ENCODE results near the gene NALCN. TPM values are rescaled to one million over a fixed set of nuclear protein-coding genes. Genes with fewer than 3 reads are reported as not detected.

NALCN gene
- total RNA-seq, 3 donors from 2014 or later = 0.10 to 1.4 (median 0.12) TPM

DNA sequence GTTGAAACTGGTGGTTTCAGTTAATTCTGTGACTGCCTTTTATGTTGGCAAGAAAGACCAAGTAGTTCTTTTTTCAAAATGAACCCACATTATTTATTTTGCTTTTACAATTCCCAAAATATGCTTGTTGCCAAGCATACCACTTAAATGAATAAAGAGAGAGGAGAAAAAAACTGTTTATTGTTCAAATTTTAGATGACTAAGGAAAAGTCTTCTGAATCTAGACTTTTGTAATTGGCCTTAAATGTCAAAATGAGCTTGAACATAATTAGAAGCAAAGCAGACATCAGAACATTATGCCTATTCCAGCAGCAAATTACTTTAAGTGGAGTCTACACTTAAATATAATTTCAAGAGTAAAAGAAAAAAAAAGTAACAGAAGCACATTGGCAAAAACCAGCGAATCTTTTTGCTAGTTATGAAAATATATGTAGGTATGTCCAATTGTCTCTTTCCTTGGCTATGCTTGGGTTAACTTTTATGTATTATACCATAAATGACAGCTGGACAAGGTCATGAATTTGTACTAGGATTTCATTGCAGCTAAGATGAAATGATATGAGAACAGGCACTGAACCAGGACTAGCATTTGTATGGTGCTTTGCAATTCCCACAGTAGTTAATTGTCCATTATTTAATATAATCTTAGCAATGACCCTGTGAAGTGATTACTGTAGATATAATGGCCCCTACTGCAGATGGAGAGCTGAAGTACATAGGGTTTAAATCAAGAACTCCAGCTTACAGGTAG is 211.9 kb downstream of the NALCN start:
- intact Hi-C loops (cut with DNase I, micrococcal nuclease) = no loop called here
- ATAC-seq (no peak), DNase-seq (no peak)
- Histone ChIP-seq H3K4me1 (ENCODE audit: low read depth) (no peaks in the 10 kb centered on the region), H3K36me3 (ENCODE audit: low read depth) (no peaks in the 10 kb centered on the region), H3K9me3 (no peaks in the 10 kb centered on the region), H3K4me3 (no peak overlapping the region)
- TF ChIP-seq, protein P1, sequence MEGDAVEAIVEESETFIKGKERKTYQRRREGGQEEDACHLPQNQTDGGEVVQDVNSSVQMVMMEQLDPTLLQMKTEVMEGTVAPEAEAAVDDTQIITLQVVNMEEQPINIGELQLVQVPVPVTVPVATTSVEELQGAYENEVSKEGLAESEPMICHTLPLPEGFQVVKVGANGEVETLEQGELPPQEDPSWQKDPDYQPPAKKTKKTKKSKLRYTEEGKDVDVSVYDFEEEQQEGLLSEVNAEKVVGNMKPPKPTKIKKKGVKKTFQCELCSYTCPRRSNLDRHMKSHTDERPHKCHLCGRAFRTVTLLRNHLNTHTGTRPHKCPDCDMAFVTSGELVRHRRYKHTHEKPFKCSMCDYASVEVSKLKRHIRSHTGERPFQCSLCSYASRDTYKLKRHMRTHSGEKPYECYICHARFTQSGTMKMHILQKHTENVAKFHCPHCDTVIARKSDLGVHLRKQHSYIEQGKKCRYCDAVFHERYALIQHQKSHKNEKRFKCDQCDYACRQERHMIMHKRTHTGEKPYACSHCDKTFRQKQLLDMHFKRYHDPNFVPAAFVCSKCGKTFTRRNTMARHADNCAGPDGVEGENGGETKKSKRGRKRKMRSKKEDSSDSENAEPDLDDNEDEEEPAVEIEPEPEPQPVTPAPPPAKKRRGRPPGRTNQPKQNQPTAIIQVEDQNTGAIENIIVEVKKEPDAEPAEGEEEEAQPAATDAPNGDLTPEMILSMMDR (IDR thresholded peaks at IDR 0.05) = no peak

DNA sequence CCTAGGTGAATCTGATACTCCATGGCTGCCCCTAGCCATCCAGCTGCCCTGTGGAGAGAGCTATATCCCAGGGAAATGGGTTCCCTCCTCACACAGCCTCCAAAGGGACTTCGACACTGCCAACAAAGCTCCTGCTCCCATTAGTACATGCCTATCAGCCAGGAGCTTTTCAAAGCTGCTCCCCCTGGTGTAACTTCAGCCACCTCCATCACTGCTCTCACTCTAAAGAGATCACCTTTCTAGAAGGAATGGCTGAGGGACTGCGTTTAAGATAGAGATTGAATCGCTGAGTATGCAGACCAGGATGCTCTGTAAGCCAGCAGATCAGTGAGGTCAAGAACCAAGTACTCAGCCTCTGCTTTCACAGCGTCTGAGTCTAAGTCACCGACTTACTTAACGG is 213.7 kb downstream of the NALCN start:
- intact Hi-C loops (cut with DNase I, micrococcal nuclease) = no loop called here

DNA sequence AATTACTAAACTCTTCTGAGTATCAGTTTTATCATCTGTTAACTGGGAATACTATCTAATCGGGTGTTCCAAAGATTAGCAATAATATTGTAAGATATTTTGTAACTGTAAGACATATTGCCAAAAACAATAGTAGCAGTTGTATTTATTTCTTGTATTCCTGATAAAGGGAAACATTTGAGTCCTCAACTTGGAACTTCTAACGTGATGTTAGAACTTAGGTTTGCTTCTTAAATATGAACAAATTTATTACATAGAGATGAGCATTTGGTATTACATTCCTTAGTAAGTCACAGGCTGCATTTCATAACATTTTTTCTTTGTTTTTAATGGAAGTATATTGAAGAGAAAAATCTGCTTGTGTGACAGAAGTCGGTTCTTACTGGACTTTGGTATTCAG is 225.3 kb downstream of the NALCN start:
- Histone ChIP-seq H3K4me3 (no peak overlapping the region), H3K36me3 (ENCODE audit: low read depth) (no peaks in the 10 kb centered on the region), H3K4me1 (ENCODE audit: low read depth) (no peaks in the 10 kb centered on the region), H3K9me3 (no peaks in the 10 kb centered on the region)
- TF ChIP-seq, protein P1 (IDR thresholded peaks at IDR 0.05) = no peak
- intact Hi-C loops (cut with DNase I, micrococcal nuclease) = no loop called here
- DNase-seq (no peak), ATAC-seq (no peak)

More for the DNA sequence above, 213.7 kb downstream of the NALCN start:
- H3K36me3 ChIP-seq (ENCODE audit: low read depth) = no peaks in the 10 kb centered on the region
- DNase-seq (no peak), ATAC-seq (no peak)
- TF ChIP-seq, protein P1 (IDR thresholded peaks at IDR 0.05) = no peak
- no peaks in the 10 kb centered on the region for H3K9me3 ChIP-seq
- H3K4me1 ChIP-seq (ENCODE audit: low read depth) = no peaks in the 10 kb centered on the region
- no peak overlapping the region for H3K4me3 ChIP-seq

DNA sequence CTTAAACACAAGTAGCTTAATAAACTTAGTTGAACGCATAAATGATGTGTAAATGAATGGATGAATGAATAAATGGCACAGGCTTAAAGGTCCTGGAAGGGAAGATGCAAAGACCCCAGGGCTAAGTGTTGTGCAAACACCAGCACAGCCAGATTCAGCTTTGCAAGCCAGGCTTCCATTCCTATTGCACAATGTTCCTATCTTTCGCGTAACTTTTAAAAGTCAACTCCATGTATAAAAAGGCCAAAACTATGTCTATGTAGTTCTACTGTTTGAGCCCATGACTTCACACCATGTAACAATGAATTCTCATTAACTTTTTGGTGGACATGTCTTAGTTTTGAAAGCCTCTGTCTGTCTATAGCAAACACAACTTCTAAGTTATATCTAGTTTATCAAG is 226.0 kb downstream of the NALCN start:
- TF ChIP-seq, protein P1 (IDR thresholded peaks at IDR 0.05) = no peak
- ATAC-seq (no peak), DNase-seq (no peak)
- H3K36me3 ChIP-seq (ENCODE audit: low read depth) = no peaks in the 10 kb centered on the region
- H3K4me1 ChIP-seq (ENCODE audit: low read depth) = no peaks in the 10 kb centered on the region
- intact Hi-C loops (cut with DNase I, micrococcal nuclease) = no loop called here
- no peak overlapping the region for H3K4me3 ChIP-seq
- no peaks in the 10 kb centered on the region for H3K9me3 ChIP-seq

DNA sequence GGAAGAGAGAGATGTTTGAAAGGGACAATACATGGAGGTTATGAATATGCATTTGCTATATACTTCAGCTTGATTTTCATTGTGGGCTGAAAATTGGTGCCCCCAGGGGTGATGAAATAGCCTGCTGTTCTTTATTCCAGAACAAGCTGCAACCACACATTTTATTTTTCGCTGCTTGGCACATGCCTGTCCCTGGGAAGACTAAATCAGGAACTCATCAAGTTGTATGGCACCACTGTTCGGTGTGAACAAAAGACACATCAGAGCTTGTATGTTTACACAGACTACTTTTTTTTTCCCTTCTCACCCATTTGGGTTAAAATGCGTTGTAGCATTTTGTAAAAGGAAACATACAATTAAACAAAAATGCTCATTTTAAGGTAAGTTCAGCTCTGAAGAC is 230.7 kb downstream of the NALCN start:
- Histone ChIP-seq H3K4me3 (no peak overlapping the region), H3K9me3 (no peaks in the 10 kb centered on the region), H3K4me1 (ENCODE audit: low read depth) (no peaks in the 10 kb centered on the region), H3K36me3 (ENCODE audit: low read depth) (no peaks in the 10 kb centered on the region)
- intact Hi-C loops (cut with DNase I, micrococcal nuclease) = no loop called here
- no peak for DNase-seq
- ATAC-seq = no peak
- TF ChIP-seq, protein P1 (IDR thresholded peaks at IDR 0.05) = no peak
